Endothelial cell of umbilical vein (primary cell): ENCODE measurements around the gene GUCA2B. TPM values are rescaled to one million over a fixed set of nuclear protein-coding genes. Genes with fewer than 3 reads are reported as not detected.

Experiments used
- BruUV-seq: library from RNA; stranded (reverse); fragments of 400-500 nt; replicated peaks from 2 replicates; lab custom pipeline; 2021; lab: Mats Ljungman, UMichigan
- CTCF ChIA-PET: fragments of 300-600, 350-600 bp; sonication (Branson Sonifier 250); formaldehyde crosslinking; loops from one replicate; lab custom pipeline; 2021; ENCODE audit warnings: antibody characterized with exemption, inconsistent platforms; lab: Charles Lee
- POLR2A ChIA-PET: fragments of 300-600, 350-600 bp; sonication (Branson Sonifier 250); formaldehyde crosslinking; loops from one replicate; lab custom pipeline; 2021; ENCODE audit warnings: antibody characterized with exemption, inconsistent platforms; lab: Charles Lee
- DNase-seq: peaks from one replicate; pipeline ENCODE4 v3.0.0-alpha.2; 2011; ENCODE audit warnings: low read depth, low spot score
- FAIRE-seq: peaks from 2 replicates; lab custom pipeline; 2011; peaks lifted over from hg19 to GRCh38; lab: Jason Lieb, UNC
- H2AFZ ChIP-seq: 2 replicates; pipeline ENCODE4 v1.6.0; 2012; ENCODE audit warnings: low read depth, low read length, control low read depth, inconsistent platforms
- H3K27ac ChIP-seq: 2 replicates; pipeline ENCODE4 v1.5.1; 2011; ENCODE audit warnings: low read depth, mild to moderate bottlenecking, control low read depth, low read length, moderate library complexity; ENCODE audit not compliant: insufficient read depth
- H3K27me3 ChIP-seq, 2 experiments: 2 replicates each; pipeline versions ENCODE4 v1.6.0 to v1.6.1; 2011; ENCODE audit warnings: low read length in 2 of 2, mixed read lengths in 1 of 2; ENCODE audit not compliant: control insufficient read depth in 2 of 2, insufficient read depth in 2 of 2
- H3K36me3 ChIP-seq, 2 experiments: 2 replicates in 1 of 2; 3 replicates in 1 of 2; pipeline ENCODE4 v1.5.1; 2011; ENCODE audit warnings: low read length in 2 of 2, mild to moderate bottlenecking in 1 of 2, moderate library complexity in 1 of 2; ENCODE audit not compliant: control insufficient read depth in 2 of 2, insufficient read depth in 2 of 2; ENCODE audit errors: extremely low read depth in 1 of 2
- H3K4me1 ChIP-seq: 3 replicates; pipeline ENCODE4 v1.5.1; 2011; ENCODE audit warnings: mild to moderate bottlenecking, low read length; ENCODE audit not compliant: control insufficient read depth, insufficient read depth; ENCODE audit errors: extremely low read depth
- H3K4me2 ChIP-seq: 2 replicates; pipeline ENCODE4 v1.6.1; 2011; ENCODE audit warnings: low read length, control low read depth, mixed read lengths; ENCODE audit not compliant: insufficient read depth
- H3K4me3 ChIP-seq, 3 experiments: fragments of 200-600 bp in 1 of 3; sonication (generic), shearing (Covaris generic) in 1 of 3; replicated peaks in 1 of 3; 2 replicates each; pipeline ENCODE4 v1.5.1; 2011 to 2016; ENCODE audit warnings: control low read depth in 3 of 3, low read length in 3 of 3, mild to moderate bottlenecking in 2 of 3, inconsistent platforms in 1 of 3, low read depth in 1 of 3, moderate library complexity in 1 of 3; ENCODE audit not compliant: insufficient read depth in 1 of 3
- H3K79me2 ChIP-seq: 2 replicates; pipeline ENCODE4 v1.6.0; 2012; ENCODE audit warnings: low read length, inconsistent platforms; ENCODE audit not compliant: control insufficient read depth, insufficient read depth
- H3K9ac ChIP-seq: replicated peaks from 2 replicates; pipeline ENCODE3; 2011; ENCODE audit warnings: low read length, control low read depth; ENCODE audit not compliant: insufficient read depth; ENCODE audit errors: extremely low read depth
- H3K9me1 ChIP-seq: replicated peaks from 3 replicates; pipeline ENCODE4 v1.6.0; 2011; ENCODE audit warnings: mild to moderate bottlenecking, low read length; ENCODE audit not compliant: control insufficient read depth, insufficient read depth; ENCODE audit errors: extremely low read depth
- H3K9me3 ChIP-seq: replicated peaks from 2 replicates; pipeline ENCODE4 v1.5.1; 2012; ENCODE audit warnings: low read length, inconsistent platforms; ENCODE audit not compliant: control insufficient read depth, insufficient read depth
- H4K20me1 ChIP-seq: replicated peaks from 2 replicates; pipeline ENCODE3; 2011; ENCODE audit warnings: mild to moderate bottlenecking, low read length; ENCODE audit not compliant: control insufficient read depth, insufficient read depth; ENCODE audit errors: extremely low read depth
- CTCF ChIP-seq, 2 donors: IDR thresholded peaks; 1 replicate in 1 of 2; 2 replicates in 1 of 2; pipeline ENCODE4 v1.5.1; 2011; ENCODE audit warnings: low read length in 2 of 2, mild to moderate bottlenecking in 2 of 2, moderate library complexity in 2 of 2, control low read depth in 1 of 2, inconsistent platforms in 1 of 2, low read depth in 1 of 2; ENCODE audit not compliant: insufficient read depth in 1 of 2; ENCODE audit errors: extremely low read depth in 1 of 2
- EZH2 ChIP-seq: IDR thresholded peaks from 2 replicates; pipeline ENCODE4 v1.6.1; 2012; ENCODE audit warnings: borderline replicate concordance, low read depth, mild to moderate bottlenecking, moderate library complexity, low read length, inconsistent platforms; ENCODE audit not compliant: severe bottlenecking
- FOS ChIP-seq: IDR thresholded peaks from 2 replicates; pipeline ENCODE4 v1.6.1; 2011; ENCODE audit warnings: mild to moderate bottlenecking, low read length, moderate library complexity, borderline replicate concordance; ENCODE audit not compliant: insufficient read depth
- GATA2 ChIP-seq: IDR thresholded peaks from 2 replicates; pipeline ENCODE4 v1.7.0; 2011; ENCODE audit warnings: low read depth, mild to moderate bottlenecking, moderate library complexity, mixed read lengths, low read length; ENCODE audit not compliant: insufficient read length, insufficient read depth
- JUN ChIP-seq: IDR thresholded peaks from 2 replicates; pipeline ENCODE4 v1.6.1; 2011; ENCODE audit warnings: borderline replicate concordance, low read depth; ENCODE audit not compliant: insufficient read length, insufficient read depth
- MAX ChIP-seq: IDR thresholded peaks from 2 replicates; pipeline ENCODE4 v1.6.1; 2011; ENCODE audit not compliant: insufficient read depth, insufficient read length
- MYC ChIP-seq: IDR thresholded peaks from one replicate; pipeline ENCODE4 v1.6.1; 2011; ENCODE audit warnings: mild to moderate bottlenecking, low read depth, low read length
- POLR2A ChIP-seq: IDR thresholded peaks from 2 replicates; pipeline ENCODE4 v1.6.1; 2012; ENCODE audit warnings: low read depth, mild to moderate bottlenecking, control low read depth, low read length
- POLR2AphosphoS5 ChIP-seq: IDR thresholded peaks from 2 replicates; pipeline ENCODE4 v1.6.1; 2012; ENCODE audit warnings: low read depth, mild to moderate bottlenecking, control low read depth, low read length, moderate library complexity; ENCODE audit not compliant: insufficient read depth
- dilution Hi-C: fragments of 300-500 bp; cut with MboI; formaldehyde crosslinking; loops from one replicate; pipeline ENCODE4 v1.15.0; 2019; ENCODE audit warnings: low sequenced_read_pairs; ENCODE audit not compliant: extremely low pct_ligation_motif_present
- intact Hi-C: fragments of 100-400 bp; cut with micrococcal nuclease; formaldehyde crosslinking; loops from one replicate; pipeline ENCODE4 v1.10.0; 2022
- polyA plus RNA-seq, 4 experiments: library from polyadenylated mRNA; depleted of rRNA in 3 of 4; stranded (reverse) in 3 of 4; unstranded in 1 of 4; fragments of >200 nt; gene quantifications; 2 replicates each; pipeline versions ENCODE4 v1.2.1 to v1.2.3, GENCODE V29; 2011 to 2012; ENCODE audit warnings: missing spikeins in 1 of 4
- total RNA-seq: library from RNA; stranded (reverse); gene quantifications from 2 replicates; pipeline ENCODE4 v1.2.3, GENCODE V29; 2021

Gene GUCA2B
- total and polyA plus RNA-seq, 2 donors (not counting 3 experiments of a cell fraction or from before 2014, with no cell fraction given): not detected

GRCh38 chr1:42158189-42158588, 5.0 kb downstream of the GUCA2B start:
- no TSS peak for BruUV-seq
- Histone ChIP-seq H3K9me1 (no peaks in the 10 kb centered on the region), H3K27ac (no peak overlapping the region), H3K27me3 (peaks cover 3 to 16% of the 10 kb centered on the region in 2 experiments), H3K36me3 (no peaks in the 10 kb centered on the region), H3K9ac (no peak overlapping the region), H3K4me3 (no peak overlapping the region), H2AFZ (no peak overlapping the region), H3K4me1 (no peaks in the 10 kb centered on the region), H3K79me2 (no peaks in the 10 kb centered on the region), H3K9me3 (no peaks in the 10 kb centered on the region), H3K4me2 (no peak overlapping the region), H4K20me1 (no peaks in the 10 kb centered on the region)
- FAIRE-seq (no peak), DNase-seq (no peak)
- intact Hi-C loops: no loop called here
- POLR2A ChIA-PET: no interaction called here
- CTCF ChIA-PET: interaction anchor here (0.8 to 2.8 kb wide), 3 partner anchors 11 to 18 kb away, joined by 3 to 19 read pairs (median 4); no protein-coding TSS in a partner anchor
- no peak for TF ChIP-seq FOS
- no peak for TF ChIP-seq JUN
- no peak for TF ChIP-seq EZH2
- no peak for TF ChIP-seq MAX
- TF ChIP-seq GATA2: no peak
- TF ChIP-seq MYC: no peak
- TF ChIP-seq POLR2AphosphoS5: no peak
- no peak for TF ChIP-seq CTCF (IDR thresholded peaks at IDR 0.05; ENCODE audit: extremely low read depth in 1 of 2, insufficient read depth in 1 of 2, low read depth in 1 of 2, low read length in 2 of 2)
- TF ChIP-seq POLR2A: no peak
- dilution Hi-C loops: no loop called here
